ENCODE measurements around the gene FAM107B.

FAM107B gene

DNA sequence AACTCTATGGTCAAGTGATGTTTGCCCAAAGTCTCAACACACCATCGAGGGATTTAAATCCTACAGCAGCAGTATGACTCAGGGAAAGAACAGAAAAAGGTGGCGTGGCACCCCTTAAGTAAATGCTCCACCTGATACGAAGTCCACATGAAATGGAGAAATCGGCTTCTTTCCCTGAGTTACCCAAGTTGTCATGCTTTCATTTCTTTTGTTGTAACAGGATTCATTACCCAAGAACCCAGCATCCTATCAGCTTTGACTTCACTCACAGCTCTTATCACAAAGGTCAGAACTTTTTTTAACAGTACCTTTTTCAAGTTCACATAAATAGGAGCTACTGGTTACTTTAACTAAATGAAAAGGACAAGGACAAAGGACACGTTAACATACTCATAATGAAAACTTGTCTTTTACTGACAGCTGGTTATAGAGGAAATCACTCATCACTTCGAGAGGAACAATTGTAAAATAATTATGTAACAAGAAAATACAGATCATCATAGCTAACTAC is 224.2 kb downstream of the FAM107B start:
- no peak for DNase-seq

DNA sequence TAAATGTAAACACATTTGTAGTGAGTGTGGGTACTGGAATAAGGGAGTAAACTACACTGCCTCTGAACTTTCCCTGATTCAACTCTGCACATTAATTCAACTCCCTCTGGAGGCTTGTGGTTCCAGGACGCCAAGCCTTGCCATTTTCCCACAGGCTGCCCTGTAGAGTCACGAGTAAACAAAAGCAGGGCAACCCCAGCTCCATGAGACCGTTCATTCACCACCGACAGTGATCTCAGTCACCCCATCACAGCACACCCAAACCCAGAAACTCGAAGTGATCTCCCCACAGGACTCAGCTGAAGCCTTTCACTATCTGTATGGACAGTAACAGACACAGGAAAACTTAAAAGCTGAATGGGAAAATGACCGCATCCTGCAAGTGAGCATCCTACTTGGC is 225.2 kb downstream of the FAM107B start:
- DNase-seq: no peak

DNA sequence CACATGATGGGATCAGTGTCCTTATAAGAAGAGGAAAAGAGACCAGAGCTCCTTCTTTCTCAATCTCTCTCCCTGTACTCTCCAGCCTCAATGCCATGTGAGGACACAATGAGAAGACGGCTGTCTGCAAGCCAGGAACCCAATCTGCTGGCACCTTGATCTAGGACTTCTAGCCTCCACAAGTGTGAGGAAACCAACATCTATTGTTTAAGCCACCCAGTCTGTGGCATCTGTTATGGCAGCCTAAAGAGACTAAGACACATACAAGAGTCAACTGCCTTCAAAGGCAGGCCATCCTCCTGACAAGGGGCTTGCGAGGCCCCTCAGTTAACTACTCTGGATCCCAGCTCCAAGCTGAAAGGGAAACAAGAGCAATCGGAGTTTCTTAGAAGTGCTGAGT is 225.7 kb downstream of the FAM107B start:
- DNase-seq: no peak

DNA sequence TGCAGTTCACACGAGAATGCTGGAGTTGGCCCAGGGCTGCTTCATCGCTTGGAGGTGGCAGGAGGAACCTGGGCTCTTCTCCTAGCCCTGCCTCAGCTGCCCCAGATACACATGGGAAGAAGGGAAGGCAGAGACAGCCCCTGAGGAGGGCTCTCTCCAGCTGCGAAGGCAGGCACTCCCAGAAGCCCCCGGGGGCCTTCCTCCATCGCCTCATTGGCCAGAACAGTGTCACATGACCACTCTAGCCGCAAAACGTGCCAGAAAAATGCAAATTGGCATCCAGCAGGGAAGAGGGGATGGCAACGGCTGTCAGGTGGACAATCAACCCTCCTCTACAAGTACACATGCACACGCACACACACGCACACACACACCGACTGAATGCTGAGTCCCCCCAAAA is 226.2 kb downstream of the FAM107B start:
- no peak for DNase-seq

DNA sequence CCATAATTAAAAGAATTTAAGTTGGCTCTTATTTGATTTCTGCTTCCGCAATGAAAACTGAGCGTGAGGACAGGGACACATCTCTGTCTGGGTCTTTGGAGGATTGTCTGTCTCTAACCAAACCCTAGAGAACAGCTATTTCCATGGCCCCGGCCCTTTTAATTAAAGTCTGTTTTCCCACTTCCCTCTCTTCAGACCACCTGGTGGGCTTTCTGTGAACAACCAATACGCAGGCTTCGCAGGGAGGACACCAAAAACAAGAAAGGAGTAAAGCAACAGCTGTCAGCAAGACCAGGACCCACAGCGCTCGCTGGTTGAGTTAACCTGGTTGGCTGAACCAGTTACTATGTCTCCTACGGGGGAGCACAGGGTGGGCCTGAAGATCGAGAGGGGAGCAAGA is 226.9 kb downstream of the FAM107B start:
- no peak for DNase-seq

DNA sequence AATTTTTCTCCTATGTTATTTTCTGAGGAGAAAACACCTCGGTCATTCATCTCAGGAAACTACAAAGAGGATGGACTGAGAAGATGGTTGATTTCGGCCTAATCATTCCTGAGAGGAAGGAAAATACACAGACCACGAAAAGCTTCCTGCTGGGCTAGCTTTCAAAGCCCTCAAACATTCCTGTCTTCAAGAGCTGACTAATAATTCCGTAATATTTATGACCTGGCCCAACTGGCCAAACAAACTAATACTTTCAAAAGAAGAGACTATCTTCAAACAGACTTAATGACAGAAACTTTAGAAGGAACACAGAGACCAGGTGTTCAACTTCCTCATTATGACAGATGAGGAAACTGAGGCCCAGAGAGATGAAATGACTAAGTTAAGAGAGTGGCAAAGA is 228.9 kb downstream of the FAM107B start:
- DNase-seq: no peak

DNA sequence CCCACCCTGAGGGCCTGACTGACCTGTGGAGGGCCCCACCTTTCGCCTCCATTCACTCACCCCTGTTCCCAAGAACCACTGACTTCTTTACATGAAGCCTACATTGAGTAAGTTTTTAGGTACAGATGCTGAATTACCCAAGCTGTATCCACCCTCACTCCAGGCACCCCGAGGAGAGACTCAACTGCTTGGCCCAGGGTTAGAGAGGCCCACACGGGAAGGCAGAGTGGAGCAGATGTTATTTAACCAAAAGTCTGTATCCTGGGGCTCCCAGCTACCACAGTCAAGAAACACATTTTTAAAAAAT is 230.8 kb downstream of the FAM107B start:
- DNase-seq: no peak

DNA sequence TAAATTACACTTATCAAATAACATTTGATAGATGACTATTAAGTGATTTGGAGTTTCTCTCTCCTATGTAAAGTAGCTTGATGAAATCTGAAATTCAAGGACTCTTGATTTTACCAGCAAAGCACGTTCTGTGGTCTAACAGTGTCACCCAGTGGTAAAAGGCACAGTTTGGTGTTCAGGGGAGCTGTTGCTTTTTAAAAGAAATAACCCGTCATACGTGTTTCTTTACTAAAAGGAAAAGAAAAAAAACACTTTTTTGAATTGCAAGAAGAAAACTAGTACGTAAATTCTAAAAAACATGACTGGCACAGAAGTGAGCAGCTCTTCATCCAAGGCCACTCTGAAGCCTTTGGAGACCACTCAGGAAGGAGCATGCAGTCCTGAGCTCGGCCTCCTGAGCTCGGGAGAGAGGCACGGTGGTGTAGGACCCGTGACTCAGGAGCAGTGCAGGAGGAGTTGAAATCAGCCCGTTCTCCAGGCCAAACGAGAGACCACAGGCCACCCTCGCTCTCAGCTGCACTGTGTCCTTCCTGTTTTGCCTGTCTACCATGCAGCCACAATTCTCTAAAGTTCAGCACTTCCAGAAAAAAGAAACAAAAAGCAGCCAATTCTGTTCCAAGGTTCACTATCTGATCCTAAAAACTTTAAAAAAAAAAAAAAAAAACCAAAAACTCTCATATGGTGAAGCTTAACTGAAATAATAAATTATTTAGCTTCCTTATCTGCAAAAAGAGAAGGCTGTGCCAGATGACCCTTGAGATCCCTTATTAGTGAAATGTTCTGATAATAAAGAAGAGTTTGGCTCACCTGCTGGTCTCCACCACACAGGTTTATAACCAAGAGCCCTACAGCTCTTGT is 231.4 kb downstream of the FAM107B start:
- peak; percentile 40 for DNase-seq

DNA sequence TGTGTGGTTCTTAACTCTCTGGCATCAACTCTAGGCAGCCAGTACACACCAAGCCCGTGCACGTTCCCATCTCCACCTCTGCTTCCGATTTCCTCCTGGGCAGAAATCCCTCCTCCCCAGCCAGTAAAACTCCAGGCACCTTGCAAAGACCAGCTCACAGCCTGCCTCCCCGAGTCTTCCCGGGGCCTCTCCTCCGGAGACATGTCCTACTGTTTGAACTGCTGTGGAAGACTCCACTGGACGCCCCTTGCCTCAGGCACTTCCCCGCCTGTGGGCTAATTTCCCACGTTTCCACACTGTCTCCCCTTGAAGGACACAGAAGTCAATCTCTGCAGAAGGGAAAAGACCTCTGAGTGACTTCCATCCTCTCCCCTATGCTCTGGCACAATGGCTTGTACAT is 233.3 kb downstream of the FAM107B start:
- no peak for DNase-seq

DNA sequence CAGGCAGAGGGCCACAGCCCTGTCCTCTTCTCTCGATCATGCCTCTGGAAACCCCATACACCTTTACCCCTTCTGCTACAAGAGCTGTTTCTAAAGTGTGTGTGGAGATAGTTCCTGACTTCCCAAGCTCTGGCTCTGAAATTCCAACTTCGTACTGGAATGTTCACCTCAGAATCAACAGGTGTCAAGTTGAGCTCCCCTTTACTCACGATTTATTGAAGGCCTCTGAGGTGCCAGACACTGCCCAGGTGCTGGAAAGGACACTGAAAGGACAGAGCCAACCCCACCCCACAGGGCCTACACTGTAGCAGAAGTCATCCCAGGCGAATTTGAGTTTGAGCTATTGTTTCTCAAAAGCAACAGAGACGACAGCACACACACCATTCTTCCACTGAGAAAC is 234.1 kb downstream of the FAM107B start:
- no peak for DNase-seq

DNA sequence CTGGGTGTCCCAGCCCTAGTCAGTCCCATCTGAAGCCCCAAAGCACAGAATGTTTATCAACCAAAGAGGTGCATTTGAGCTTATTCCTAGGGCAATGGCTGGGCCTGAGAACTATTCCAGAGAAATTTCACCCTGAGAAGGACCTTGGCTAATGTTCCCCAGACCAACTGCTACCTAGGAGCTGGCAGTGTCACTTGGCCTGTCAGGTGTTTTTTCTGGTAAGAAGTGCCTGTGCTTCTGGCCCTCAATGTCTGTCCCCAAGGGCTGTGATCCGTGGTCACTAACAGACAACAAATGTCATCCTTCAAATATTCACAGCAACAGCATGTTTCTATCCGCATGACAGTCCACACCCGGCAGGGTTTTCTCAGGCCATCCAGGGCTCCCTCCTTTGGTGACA is 234.6 kb downstream of the FAM107B start:
- DNase-seq: no peak

DNA sequence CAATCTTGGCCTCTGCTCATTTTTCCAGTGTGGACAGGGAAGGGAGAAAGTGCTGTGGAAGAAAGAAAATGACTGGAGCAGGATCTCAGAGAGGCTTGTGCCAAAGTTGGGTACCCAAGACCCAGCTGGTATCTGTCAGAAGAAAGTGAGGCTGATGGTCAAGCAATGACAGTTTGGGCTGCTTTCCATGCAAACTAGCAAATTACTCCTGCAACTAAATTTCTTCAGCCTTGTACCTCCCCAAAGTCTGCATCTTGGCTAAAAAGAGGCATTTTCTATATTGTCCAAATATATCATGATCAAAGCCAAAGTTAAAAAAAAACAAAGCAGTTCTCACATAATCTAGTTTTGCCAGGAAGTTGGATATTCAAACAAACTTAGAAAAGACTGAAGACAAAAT is 235.5 kb downstream of the FAM107B start:
- no peak for DNase-seq

DNA sequence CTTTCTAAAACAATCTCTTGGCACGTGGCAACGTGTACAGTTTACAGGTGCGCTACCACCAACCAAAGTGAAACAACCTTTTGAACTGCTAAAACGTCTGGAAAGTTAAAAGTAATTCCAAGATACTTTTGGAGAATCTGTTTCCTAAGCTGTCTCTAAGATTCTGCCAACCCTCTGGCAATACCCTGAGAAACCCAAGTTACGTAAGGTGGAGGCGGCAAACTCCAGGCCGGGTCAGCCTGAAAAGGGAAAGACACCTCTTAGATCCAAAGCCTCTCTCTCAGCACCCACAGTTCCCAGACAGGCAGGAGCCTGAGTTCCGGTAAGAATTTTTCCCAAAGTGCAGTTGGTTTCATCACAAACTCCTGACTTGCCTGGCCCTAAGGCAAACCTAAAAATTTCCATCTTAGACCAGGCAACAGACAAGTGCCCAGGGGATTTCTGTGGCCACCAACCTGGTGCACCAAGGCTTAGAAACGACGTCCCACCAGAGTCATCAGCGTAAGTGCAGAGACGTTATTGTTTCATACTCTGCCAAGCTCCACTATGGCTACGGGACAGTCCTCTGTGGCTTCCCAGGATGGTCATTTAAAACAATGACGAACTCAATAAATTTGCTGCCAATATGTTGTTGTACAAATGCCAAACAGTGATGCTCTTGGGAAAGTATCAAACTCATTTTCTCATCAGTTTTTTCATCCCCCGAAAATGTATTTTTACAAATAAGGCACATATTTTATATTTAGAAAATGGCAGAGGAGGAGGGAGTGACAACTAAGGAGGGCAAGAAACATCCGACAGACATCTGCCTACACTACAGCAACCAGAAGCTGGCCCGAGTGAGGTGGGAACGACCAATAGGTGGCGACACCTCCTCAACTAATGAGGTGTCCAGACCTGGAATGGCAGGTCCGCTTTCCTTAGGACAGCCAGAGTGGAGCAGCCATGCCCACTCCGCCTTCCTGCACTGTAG is 238.2 kb downstream of the FAM107B start:
- DNase-seq: peak; percentile 47

DNA sequence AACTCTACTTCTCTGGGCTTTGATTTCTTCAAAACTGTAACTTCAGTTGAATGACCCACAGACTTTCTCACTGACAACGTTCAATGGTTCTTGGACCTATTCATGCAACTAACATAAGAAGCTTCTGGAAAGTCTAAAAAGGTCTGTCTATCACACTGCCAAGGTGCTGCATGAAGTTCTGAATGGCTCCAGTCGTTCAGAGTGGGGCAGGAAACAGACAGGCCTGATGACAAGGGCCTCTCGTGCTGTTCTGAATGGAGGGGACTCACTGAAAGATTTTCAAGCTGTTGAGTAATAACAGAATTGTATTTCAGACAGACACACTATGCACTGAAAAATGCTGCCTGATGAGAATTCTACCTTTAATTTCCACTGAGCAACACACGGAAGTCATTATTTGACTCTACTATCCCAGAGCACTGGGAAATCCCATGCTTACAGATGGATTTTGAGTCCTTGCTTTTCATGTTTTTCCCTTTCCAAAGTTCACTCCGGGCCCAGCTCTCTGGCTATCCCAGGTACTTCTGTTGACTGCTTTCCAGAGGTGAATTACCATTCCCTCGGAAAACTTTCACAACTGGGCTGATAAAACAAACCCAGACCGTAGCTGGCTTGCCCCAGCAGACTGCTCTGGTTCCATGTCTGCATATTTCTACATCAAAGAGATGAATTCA is 239.1 kb downstream of the FAM107B start:
- no peak for DNase-seq

DNA sequence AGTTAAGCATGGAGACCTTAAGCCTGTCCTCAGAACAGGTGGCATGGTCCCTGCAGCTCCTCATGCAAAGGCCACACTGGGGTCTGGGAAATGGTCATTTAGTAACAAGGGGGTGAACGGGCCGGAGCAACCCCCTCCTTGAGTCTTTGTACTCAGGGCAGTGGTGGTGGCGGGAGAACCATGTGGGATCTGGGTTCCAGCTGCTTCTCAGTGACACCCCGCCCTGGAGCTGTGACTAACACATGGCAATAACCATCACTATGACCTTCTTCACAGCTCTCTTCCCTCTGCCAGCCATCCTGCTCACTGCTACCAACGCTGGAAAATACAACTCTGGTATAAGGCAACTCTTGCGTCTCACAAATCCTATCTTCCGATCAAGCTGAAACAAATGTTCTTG is 240.5 kb downstream of the FAM107B start:
- no peak for DNase-seq

DNA sequence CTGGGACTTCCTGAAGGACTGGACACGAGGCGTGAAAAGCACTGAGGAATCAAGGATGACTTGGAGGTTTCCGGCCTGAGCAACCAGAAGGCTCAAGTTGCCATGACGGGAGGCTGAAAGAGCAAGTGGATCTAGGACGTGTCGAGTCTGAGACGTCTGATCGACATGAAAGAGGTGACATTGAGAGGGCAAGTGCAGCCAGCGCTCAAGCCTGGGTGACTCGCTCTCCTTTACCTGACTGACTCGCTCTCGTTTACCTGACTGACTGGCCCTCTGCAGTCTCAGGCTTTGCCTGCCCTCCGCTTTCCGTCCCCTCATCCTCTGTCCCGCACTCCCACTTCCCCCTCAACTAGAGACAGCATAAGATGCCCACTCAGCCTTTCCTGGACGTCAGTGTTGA is 241.4 kb downstream of the FAM107B start:
- DNase-seq: no peak

DNA sequence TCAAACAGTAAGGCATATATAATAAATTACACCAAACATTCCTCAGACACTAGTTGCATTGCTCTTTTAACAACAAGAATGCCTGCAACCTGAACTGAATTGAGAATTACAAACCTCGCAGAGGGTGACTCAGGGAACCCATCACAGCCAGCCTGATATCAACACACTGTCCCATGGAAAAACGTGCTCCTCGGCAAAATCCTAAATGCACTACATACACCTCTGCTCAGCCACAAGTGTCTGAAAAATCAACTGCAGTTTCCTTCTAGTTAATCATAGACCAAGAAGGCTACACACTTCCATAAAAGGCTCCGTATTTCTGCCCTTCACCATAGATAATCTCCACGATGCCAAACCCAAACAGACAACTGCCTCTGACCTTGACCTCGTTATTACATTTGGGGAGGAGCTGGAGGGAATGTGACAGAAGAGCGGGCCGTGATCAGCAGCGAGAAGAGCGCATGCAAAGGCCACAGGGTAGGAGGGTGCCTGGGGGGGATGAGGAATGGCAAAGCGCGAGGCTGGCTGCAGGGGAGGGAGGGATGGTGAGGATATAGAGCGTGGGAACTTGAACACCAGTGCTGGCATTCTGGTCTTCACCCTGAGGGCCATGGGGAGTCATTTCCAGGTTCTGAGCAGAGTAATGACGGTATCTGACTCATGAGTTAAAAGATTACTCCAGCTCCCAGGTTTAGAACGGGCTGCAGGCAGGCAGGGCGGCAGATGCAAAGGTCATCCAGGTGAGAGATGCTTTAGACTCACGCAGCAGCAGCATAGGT is 242.0 kb downstream of the FAM107B start:
- no peak for DNase-seq

DNA sequence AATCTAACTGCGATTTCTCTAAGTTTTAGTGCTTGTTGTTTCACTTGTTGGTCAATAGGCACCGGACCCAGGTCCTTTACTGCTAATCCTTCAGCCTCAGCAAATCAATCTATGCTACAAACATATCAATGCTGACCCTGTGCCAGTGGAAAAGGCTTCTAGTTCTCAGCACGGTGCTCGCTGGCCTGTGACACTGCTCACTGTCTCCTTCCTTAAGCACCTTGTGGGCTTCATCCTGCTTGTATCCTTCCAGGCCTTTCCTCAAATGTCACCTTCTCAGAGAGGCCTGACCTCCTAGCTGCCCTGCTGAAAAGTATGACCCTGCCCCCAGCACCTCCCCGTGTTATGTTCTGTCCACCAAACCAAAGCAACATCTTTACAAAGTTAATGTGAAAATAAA is 242.7 kb downstream of the FAM107B start:
- no peak for DNase-seq

DNA sequence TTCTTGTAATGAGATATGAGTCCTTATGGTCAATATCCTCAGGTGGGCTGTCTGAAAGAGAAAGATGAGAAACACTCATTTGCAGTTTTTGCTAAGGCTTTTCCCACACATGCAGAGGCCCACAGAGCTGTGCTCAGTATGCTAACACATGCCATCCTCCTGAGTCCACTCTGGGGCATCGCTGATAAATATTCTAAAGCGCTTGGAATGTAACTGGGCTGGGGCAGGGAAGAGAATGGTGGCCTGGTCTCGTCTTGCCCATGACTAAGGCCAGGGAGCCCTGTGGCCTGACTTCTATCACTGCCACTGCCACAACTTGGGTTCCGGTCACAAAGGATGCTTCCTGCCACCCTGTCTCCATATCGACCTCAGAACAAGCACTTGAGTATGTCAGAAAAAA is 244.2 kb downstream of the FAM107B start:
- DNase-seq: no peak

DNA sequence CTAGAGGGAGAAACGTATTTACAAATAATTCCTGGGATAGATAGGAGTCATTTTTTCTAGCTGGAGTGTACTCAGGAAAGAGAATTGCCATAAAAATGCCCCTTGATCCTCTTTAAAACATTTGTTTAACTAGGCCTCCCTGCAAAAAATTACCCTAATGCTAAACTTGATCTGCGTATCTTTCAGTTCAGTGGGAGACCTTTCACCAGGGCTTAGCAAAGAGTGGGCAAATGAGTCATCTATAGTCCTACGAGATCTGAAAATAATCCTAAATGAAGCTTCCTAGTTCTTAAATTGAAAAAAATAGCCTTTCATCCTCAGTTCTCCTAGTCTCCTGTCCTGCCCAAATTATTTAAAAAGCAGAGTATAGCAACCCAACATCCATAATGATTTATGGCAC is 245.3 kb downstream of the FAM107B start:
- no peak for DNase-seq

DNA sequence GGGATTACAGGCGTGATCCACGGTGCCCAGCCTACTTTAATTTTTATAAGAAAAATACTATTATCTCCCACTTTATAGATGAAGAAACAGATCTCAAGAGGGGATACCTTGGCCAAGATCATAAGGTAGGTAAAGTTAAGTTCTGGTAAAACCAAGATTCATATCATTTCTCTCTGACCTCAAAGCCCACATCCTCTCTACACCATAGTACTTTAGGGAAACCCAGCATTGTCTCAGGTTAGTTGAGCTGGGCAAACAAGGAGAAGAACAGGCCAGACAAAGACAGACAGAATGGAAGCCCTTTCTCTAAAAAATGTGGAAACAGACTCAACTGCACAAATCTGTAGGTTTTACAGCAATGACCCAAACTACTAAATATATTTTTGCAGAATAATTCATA is 246.2 kb downstream of the FAM107B start:
- DNase-seq: no peak

DNA sequence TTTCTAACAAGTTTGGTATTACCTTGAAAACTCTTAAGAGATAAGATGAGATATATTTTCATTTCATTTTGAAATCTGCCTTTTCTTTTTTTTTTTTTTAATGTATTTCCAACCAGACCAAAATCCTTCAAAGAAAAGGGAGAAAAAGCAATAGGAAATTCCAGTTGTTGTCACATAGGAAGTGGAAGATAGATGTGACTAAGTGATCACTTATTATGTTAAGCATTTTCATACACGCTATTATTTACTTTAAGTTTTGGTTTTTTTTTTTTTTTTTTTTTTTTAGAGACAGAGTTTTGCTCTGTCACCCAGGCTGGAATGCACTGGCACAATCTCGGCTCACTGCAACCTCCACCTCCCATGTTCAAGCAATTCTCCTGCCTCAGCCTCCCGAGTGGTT is 246.8 kb downstream of the FAM107B start:
- DNase-seq: no peak
